GM18526 (cell line): ENCODE measurements around the gene HRAS.

Experiments used
- POLR2A ChIP-seq: IDR thresholded peaks from 3 replicates; pipeline ENCODE4 v1.6.1; 2011; ENCODE audit not compliant: insufficient read length; ENCODE audit errors: extremely low read depth

The HRAS gene

GRCh38 chr11:488992-489391 is 46.4 kb downstream of the HRAS start:
- TF ChIP-seq POLR2A, result no peak

DNA sequence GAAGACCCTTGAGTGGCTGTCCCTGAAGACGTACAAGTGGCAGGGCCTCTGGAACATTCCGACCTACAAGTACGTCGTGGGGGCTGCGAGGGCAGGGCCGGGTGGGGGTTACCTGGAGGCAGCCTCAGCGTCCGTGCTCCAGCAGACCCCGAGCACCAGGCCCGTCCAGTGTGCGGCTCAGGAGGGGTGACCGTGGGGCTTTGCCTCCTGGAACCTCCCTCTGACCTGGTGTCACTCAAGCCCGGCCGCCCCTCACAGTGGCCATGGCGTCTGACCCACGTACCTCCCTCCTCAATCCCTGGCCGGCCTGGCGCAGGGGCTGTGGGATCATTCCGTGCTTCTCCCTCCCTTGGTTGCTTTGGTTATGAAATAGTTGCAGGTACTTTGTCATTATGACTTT is 46.8 kb downstream of the HRAS start:
- no peak for TF ChIP-seq POLR2A

DNA sequence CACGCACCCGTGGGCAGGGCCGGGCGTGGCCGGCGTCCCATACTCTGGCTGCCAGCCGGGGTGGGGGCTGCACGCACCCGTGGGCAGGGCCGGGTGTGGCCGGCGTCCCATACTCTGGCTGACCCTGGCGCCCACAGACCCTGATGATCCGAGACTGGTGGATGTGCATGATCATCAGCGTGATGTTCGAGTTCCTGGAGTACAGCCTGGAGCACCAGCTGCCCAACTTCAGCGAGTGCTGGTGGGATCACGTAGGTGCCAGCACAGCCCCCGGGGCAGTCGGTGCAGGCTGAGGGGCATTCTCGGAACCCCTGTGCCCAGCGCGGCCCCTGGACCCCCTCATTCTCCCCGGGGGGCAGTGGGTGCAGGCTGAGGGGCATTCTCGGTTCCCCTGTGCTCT is 47.3 kb downstream of the HRAS start:
- TF ChIP-seq POLR2A, result no peak

DNA sequence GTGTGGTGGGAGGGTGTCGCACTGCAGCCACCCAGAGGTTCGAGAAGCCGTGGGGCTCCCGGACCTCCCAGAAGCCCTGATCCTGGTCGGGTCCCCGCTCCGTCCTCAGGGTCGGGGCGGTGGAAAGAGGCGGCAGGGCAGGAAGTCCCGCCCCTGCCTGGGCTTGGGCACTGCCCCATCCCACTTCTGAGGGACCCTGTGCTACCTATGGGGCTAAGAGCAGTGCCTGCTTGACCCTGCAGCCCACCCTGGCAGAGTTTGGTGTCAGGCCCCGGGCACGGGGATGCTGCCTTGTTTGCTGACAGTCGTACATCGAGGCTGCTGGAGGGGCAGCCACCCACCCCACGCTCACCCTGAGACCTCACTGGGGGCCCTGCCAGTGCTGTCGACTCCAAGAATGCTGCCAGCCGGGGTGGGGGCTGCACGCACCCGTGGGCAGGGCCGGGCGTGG is 47.8 kb downstream of the HRAS start:
- TF ChIP-seq POLR2A, result no peak

- no peak for TF ChIP-seq POLR2A
Observed at GRCh38 chr11:486189-486588, 49.2 kb downstream of the HRAS start.

- TF ChIP-seq POLR2A, result no peak
Observed at GRCh38 chr11:484616-485015, 50.8 kb downstream of the HRAS start.
